Measurements from ENCODE around the gene RCOR1.

DNA sequence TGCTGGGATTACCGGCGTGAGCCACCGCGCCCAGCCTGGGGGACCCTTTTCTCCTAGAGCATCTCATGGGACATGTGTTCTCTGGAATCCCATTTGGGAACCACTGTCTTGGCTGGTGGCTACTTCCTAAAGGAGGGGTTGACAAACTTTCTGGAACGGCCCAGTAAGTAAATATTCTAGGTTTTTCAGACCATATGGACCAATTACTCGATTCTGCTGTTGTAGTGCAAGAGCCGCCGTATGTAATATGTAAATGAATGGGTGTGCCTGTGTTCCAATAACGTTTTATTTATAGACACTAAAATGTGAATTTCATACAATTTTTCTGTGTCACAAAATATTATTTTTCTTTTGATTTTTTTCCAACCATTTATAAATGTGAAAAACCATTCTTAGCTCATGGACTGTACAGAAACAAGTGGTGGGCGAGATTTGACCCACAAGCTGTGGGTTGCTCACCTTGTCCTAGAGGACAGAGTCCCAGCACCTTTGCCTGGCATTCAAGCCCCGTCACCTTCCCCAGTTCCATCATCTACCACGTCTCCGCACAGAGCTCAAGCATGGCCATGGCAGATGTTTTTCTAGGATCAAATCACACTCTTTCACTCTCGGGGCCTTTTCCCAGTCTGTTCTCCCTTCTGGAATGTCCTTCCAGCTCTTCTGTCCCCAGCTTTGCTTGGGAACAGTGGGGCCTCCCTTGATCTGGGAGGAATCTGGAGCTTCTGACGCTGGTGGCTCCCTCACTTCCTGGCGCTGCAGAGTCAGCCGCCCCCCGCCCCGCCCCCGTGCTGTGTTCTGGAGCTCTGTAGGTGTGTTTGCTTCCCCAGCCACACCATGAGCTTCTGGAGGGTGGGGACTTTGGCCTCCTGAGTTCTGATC lies 17.9 kb upstream of the RCOR1 start:
- TF ChIP-seq, protein P1, sequence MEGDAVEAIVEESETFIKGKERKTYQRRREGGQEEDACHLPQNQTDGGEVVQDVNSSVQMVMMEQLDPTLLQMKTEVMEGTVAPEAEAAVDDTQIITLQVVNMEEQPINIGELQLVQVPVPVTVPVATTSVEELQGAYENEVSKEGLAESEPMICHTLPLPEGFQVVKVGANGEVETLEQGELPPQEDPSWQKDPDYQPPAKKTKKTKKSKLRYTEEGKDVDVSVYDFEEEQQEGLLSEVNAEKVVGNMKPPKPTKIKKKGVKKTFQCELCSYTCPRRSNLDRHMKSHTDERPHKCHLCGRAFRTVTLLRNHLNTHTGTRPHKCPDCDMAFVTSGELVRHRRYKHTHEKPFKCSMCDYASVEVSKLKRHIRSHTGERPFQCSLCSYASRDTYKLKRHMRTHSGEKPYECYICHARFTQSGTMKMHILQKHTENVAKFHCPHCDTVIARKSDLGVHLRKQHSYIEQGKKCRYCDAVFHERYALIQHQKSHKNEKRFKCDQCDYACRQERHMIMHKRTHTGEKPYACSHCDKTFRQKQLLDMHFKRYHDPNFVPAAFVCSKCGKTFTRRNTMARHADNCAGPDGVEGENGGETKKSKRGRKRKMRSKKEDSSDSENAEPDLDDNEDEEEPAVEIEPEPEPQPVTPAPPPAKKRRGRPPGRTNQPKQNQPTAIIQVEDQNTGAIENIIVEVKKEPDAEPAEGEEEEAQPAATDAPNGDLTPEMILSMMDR (IDR thresholded peaks at IDR 0.05), result no peak
- TF ChIP-seq JUNB (IDR thresholded peaks at IDR 0.05) (no peak), EP300 (IDR thresholded peaks at IDR 0.05) (no peak), ESRRA (IDR thresholded peaks at IDR 0.05; ENCODE audit: borderline replicate concordance, low read length) (no peak)

Measured in A549 (cell line).